IMR-90 (cell line): Measurements from ENCODE around the gene COL15A1.

Experiments used
- CEBPB ChIP-seq: IDR thresholded peaks from 2 replicates; pipeline ENCODE4 v1.6.1; 2012; ENCODE audit warnings: low read depth, low read length, improper control_type of control experiment
- CHD1 ChIP-seq: IDR thresholded peaks from 2 replicates; pipeline ENCODE4 v1.6.1; 2012; ENCODE audit warnings: low read depth, low read length, improper control_type of control experiment
- CTCF ChIP-seq: conservative IDR thresholded peaks from 2 replicates; pipeline ENCODE4 v1.5.1; 2012; ENCODE audit warnings: mild to moderate bottlenecking, low read depth, low read length, improper control_type of control experiment
- ELK1 ChIP-seq: fragments of 150-350 bp; IDR thresholded peaks from 2 replicates; pipeline ENCODE4 v1.6.1; 2016; ENCODE audit warnings: low read depth, mild to moderate bottlenecking, low read length, moderate library complexity, borderline replicate concordance
- MAFK ChIP-seq: IDR thresholded peaks from 2 replicates; pipeline ENCODE4 v1.6.1; 2012; ENCODE audit warnings: low read depth, low read length, improper control_type of control experiment
- MXI1 ChIP-seq: IDR thresholded peaks from 2 replicates; pipeline ENCODE4 v1.6.1; 2012; ENCODE audit warnings: low read depth, mild to moderate bottlenecking, low read length, moderate library complexity, borderline replicate concordance
- POLR2A ChIP-seq: IDR thresholded peaks from 2 replicates; pipeline ENCODE4 v1.6.1; 2012; ENCODE audit warnings: mild to moderate bottlenecking, low read depth, low read length
- RAD21 ChIP-seq: IDR thresholded peaks from 2 replicates; pipeline ENCODE4 v1.6.1; 2012; ENCODE audit warnings: low read length, improper control_type of control experiment
- USF2 ChIP-seq: fragments of 150-350 bp; IDR thresholded peaks from 2 replicates; pipeline ENCODE4 v1.6.1; 2017; ENCODE audit warnings: mild to moderate bottlenecking, antibody characterized with exemption, low read length, low read depth

GRCh38 chr9:99023831-99024230, 80.1 kb downstream of the COL15A1 start:
- no peak for TF ChIP-seq CTCF
- TF ChIP-seq MAFK = no peak
- no peak for TF ChIP-seq POLR2A
- no peak for TF ChIP-seq USF2
- no peak for TF ChIP-seq RAD21
- TF ChIP-seq MXI1 = no peak
- no peak for TF ChIP-seq ELK1
- TF ChIP-seq CEBPB = no peak
- TF ChIP-seq CHD1 = no peak
